Stomach (tissue), 9 donors: ENCODE results near the gene PPP2R3B. TPM values are rescaled to one million over a fixed set of nuclear protein-coding genes. Genes with fewer than 3 reads are reported as not detected.

Experiments
- DNase-seq, 2 donors: peaks; one replicate each; pipeline versions ENCODE4 v3.0.0 to v3.0.0-alpha.2; 2013 to 2019
- H3K27ac ChIP-seq, 5 donors: fragments of 200-600 bp in 4 of 5; sonication (generic) in 4 of 5; one replicate each; pipeline ENCODE4 v1.5.1; 2013 to 2019; ENCODE audit warnings: mild to moderate bottlenecking in 1 of 5, moderate library complexity in 1 of 5
- H3K27me3 ChIP-seq, 3 donors: fragments of 200-600 bp; sonication (generic); one replicate each; pipeline ENCODE4 v1.5.1; 2017 to 2019; ENCODE audit warnings: mixed run types in 1 of 3
- H3K36me3 ChIP-seq, 4 donors: fragments of 200-600 bp; sonication (generic); 1 replicate in 3 of 4; 2 replicates in 1 of 4; pipeline ENCODE4 v1.5.1; 2016 to 2019
- H3K4me1 ChIP-seq, 4 donors: fragments of 200-600 bp; sonication (generic); one replicate each; pipeline ENCODE4 v1.5.1; 2016 to 2019
- H3K4me3 ChIP-seq, 4 donors: fragments of 200-600 bp; sonication (generic) in 3 of 4; one replicate each; pipeline ENCODE4 v1.5.1; 2016 to 2019; ENCODE audit warnings: mild to moderate bottlenecking in 1 of 4
- H3K9me3 ChIP-seq, 4 donors: fragments of 200-600 bp; sonication (generic); one replicate each; pipeline ENCODE4 v1.5.1; 2016 to 2019
- CTCF ChIP-seq, 7 experiments: fragments of 450-650 bp in 4 of 7; fragments of 200-600 bp in 3 of 7; sonication (generic) in 3 of 7; IDR thresholded peaks; one replicate each; pipeline ENCODE4 v1.5.1; 2016 to 2019; ENCODE audit warnings: antibody characterized with exemption in 7 of 7, control low read depth in 2 of 7, mild to moderate bottlenecking in 1 of 7
- EP300 ChIP-seq: sonication (generic); formaldehyde crosslinking; IDR thresholded peaks from one replicate; pipeline ENCODE4 v1.6.1; 2017; ENCODE audit warnings: antibody characterized with exemption
- POLR2A ChIP-seq, 4 donors: fragments of 450-650 bp; IDR thresholded peaks; one replicate each; pipeline ENCODE4 v1.6.1; 2016; ENCODE audit warnings: antibody characterized with exemption in 4 of 4, control low read depth in 2 of 4, mild to moderate bottlenecking in 1 of 4, moderate library complexity in 1 of 4
- POLR2AphosphoS5 ChIP-seq, 3 donors: sonication (generic); formaldehyde crosslinking; IDR thresholded peaks; one replicate each; pipeline ENCODE4 v1.6.1; 2016; ENCODE audit warnings: antibody characterized with exemption in 3 of 3
- WGBS, 5 donors: extraction: QIAGEN DNeasy Blood & Tissue Kit in 3 of 5; methylation state at CpG; one replicate each; pipeline versions ENCODE4 v1.1.5 to v1.1.7; 2013 to 2018; 5-methylcytosine and 5-hydroxymethylcytosine counted together
- intact Hi-C: fragments of 100-400 bp; cut with DNase I; formaldehyde crosslinking; loops from one replicate; pipeline ENCODE4 v1.15.1; 2023; ENCODE audit warnings: low total_unique reads
- polyA plus RNA-seq, 3 donors: library from polyadenylated mRNA; stranded (reverse); fragments of 200-250 nt; gene quantifications; one replicate each; pipeline ENCODE4 v1.2.3, GENCODE V29; 2013
- total RNA-seq, 5 donors: library from RNA; depleted of rRNA; stranded (reverse); fragments of >200 nt; gene quantifications; one replicate each; pipeline versions ENCODE4 v1.1.0 to v1.2.3, GENCODE V29; 2014 to 2016
- donor health status: healthy with polysubstance abuse.
- donor health status: Bipolar disorder and iron deficiency.
- donor health status: healthy.

Gene PPP2R3B
- total and polyA plus RNA-seq, 8 donors = 5.3 to 31.7 (median 15.0) TPM

GRCh38 chrX:391717-392574, 5.2 kb upstream of the PPP2R3B start:
- Histone ChIP-seq H3K4me1 (peaks cover 0 to 8% (median 5%) of the 10 kb centered on the region in 4 donors), H3K36me3 (no peaks in the 10 kb centered on the region), H3K27ac (no peak overlapping the region), H3K9me3 (no peaks in the 10 kb centered on the region), H3K27me3 (no peaks in the 10 kb centered on the region), H3K4me3 (no peak overlapping the region)
- TF ChIP-seq CTCF (IDR thresholded peaks at IDR 0.05) (no peak), EP300 (no peak), POLR2AphosphoS5 (IDR thresholded peaks at IDR 0.05) (no peak), POLR2A (IDR thresholded peaks at IDR 0.05) (no peak)
- DNase-seq = no peak
- 86 to 91% (median 88%) methylated on average over 34 of the region's 34 CpGs for WGBS, 5 donors
- intact Hi-C loops = no loop called here

GRCh38 chrX:390459-390858, 3.8 kb upstream of the PPP2R3B start:
- intact Hi-C loops = no loop called here

GRCh38 chrX:389021-389441, 2.3 kb upstream of the PPP2R3B start:
- no peak overlapping the region for H3K27ac ChIP-seq
- WGBS, 5 donors = 80 to 91% (median 89%) methylated on average over 5 to 12 of the region's 12 CpGs
- H3K27me3 ChIP-seq = no peaks in the 10 kb centered on the region
- H3K9me3 ChIP-seq = no peaks in the 10 kb centered on the region
- no peak overlapping the region for H3K4me3 ChIP-seq
- DNase-seq = peak in 1 of 2 donors; percentile 59
- no peaks in the 10 kb centered on the region for H3K36me3 ChIP-seq
- H3K4me1 ChIP-seq = peaks cover 9 to 17% (median 14%) of the 10 kb centered on the region in 4 donors
- no peak for TF ChIP-seq POLR2A (IDR thresholded peaks at IDR 0.05)
- no peak for TF ChIP-seq POLR2AphosphoS5 (IDR thresholded peaks at IDR 0.05)
- no peak for TF ChIP-seq CTCF (IDR thresholded peaks at IDR 0.05)
- no peak for TF ChIP-seq EP300
- intact Hi-C loops = no loop called here

More at GRCh38 chrX:390459-390858, 3.8 kb upstream of the PPP2R3B start:
- H3K4me1 ChIP-seq = peaks cover 9 to 17% (median 14%) of the 10 kb centered on the region in 4 donors
- H3K36me3 ChIP-seq = no peaks in the 10 kb centered on the region
- H3K4me3 ChIP-seq = no peak overlapping the region
- H3K9me3 ChIP-seq = no peaks in the 10 kb centered on the region
- TF ChIP-seq POLR2A (IDR thresholded peaks at IDR 0.05) = no peak
- TF ChIP-seq EP300 = no peak
- no peak for TF ChIP-seq POLR2AphosphoS5 (IDR thresholded peaks at IDR 0.05)
- TF ChIP-seq CTCF (IDR thresholded peaks at IDR 0.05) = no peak
- no peak for DNase-seq
- 88 to 98% (median 96%) methylated on average over 13 of the region's 13 CpGs for WGBS, 5 donors
- no peak overlapping the region for H3K27ac ChIP-seq
- no peaks in the 10 kb centered on the region for H3K27me3 ChIP-seq

- 58 to 72% (median 65%) methylated on average over 14 of the region's 14 CpGs for WGBS, 5 donors
- TF ChIP-seq POLR2AphosphoS5 (IDR thresholded peaks at IDR 0.05) (no peak), CTCF (IDR thresholded peaks at IDR 0.05) (no peak), EP300 (no peak), POLR2A (IDR thresholded peaks at IDR 0.05) (no peak)
- H3K9me3 ChIP-seq = no peaks in the 10 kb centered on the region
- DNase-seq = no peak
- no peaks in the 10 kb centered on the region for H3K27me3 ChIP-seq
- H3K36me3 ChIP-seq = no peaks in the 10 kb centered on the region
- peaks cover 9 to 17% (median 14%) of the 10 kb centered on the region in 4 donors for H3K4me1 ChIP-seq
- peak overlapping the region in 4 of 5 donors; percentile 95 to 99 (median 98) for H3K27ac ChIP-seq
- intact Hi-C loops = no loop called here
- peak overlapping the region; percentile 77 to 87 (median 83) for H3K4me3 ChIP-seq
Measured at GRCh38 chrX:387729-388128, 1.0 kb upstream of the PPP2R3B start.
